HEK293 (cell line): ENCODE results near the gene PID1.

Experiments
- CTCF ChIA-PET: fragments of 350-600 bp; formaldehyde crosslinking; extraction: SDS; loops from one replicate; lab custom pipeline; 2021; ENCODE audit warnings: antibody characterized with exemption; lab: Yijun Ruan, JAX
- POLR2A ChIA-PET: fragments of 300-600 bp; formaldehyde crosslinking; extraction: SDS; loops from one replicate; lab custom pipeline; 2020; ENCODE audit warnings: antibody characterized with exemption, inconsistent platforms; lab: Yijun Ruan, JAX
- H3K27ac ChIP-seq: fragments of 200-500 bp; sonication (Bioruptor generic); 2 replicates; pipeline ENCODE4 v1.5.1; 2014; ENCODE audit warnings: low read depth, low read length, control low read depth, inconsistent platforms; ENCODE audit errors: extremely low read depth
- H3K36me3 ChIP-seq, 2 experiments: fragments of 200-500 bp in 1 of 2; sonication (Bioruptor generic) in 1 of 2; 1 replicate in 1 of 2; 2 replicates in 1 of 2; pipeline ENCODE4 v1.5.1; 2014 to 2017; ENCODE audit warnings: inconsistent platforms in 2 of 2, low read length in 2 of 2; ENCODE audit not compliant: control insufficient read depth in 2 of 2, insufficient read depth in 1 of 2
- H3K4me1 ChIP-seq: fragments of 200-500 bp; sonication (Bioruptor generic); 2 replicates; pipeline ENCODE4 v1.5.1; 2014; ENCODE audit warnings: mild to moderate bottlenecking, low read length, inconsistent platforms; ENCODE audit not compliant: control insufficient read depth, insufficient read depth
- H3K4me3 ChIP-seq: 2 replicates; pipeline ENCODE4 v1.5.1; 2011; ENCODE audit warnings: low read depth, mild to moderate bottlenecking, control low read depth, low read length, moderate library complexity
- H3K9me3 ChIP-seq: fragments of 200-500 bp; sonication (Bioruptor generic); 2 replicates; pipeline ENCODE4 v1.5.1; 2014; ENCODE audit warnings: low read depth, low read length, inconsistent platforms; ENCODE audit not compliant: control insufficient read depth, insufficient read depth
- BCL11B ChIP-seq: fragments of 450-650 bp; formaldehyde crosslinking; IDR thresholded peaks from 2 replicates; pipeline ENCODE4 v1.5.1; 2016; ENCODE audit warnings: low read depth, missing biosample characterization, missing genetic modification characterization
- HOXC10 ChIP-seq: sonication (generic); formaldehyde crosslinking; IDR thresholded peaks from 2 replicates; pipeline ENCODE4 v1.8.1; 2023; ENCODE audit warnings: mild to moderate bottlenecking, missing genetic modification reagents
- KLF17 ChIP-seq: fragments of 450-650 bp; formaldehyde crosslinking; IDR thresholded peaks from 2 replicates; pipeline ENCODE4 v1.5.1; 2016; ENCODE audit warnings: missing biosample characterization, missing genetic modification characterization
- SCRT2 ChIP-seq: fragments of 450-650 bp; formaldehyde crosslinking; IDR thresholded peaks from 2 replicates; pipeline ENCODE4 v1.5.1; 2016; ENCODE audit warnings: missing biosample characterization, missing genetic modification characterization
- TCF7L2 ChIP-seq: IDR thresholded peaks from 2 replicates; pipeline ENCODE4 v1.6.1; 2011; ENCODE audit warnings: low read depth, mild to moderate bottlenecking, inconsistent platforms, low read length, moderate library complexity, borderline replicate concordance
- ZBTB20 ChIP-seq: fragments of 450-650 bp; formaldehyde crosslinking; IDR thresholded peaks from 2 replicates; pipeline ENCODE4 v1.5.1; 2016; ENCODE audit warnings: missing biosample characterization, missing genetic modification characterization
- ZBTB7A ChIP-seq: fragments of 450-650 bp; formaldehyde crosslinking; IDR thresholded peaks from 2 replicates; pipeline ENCODE4 v1.5.1; 2016; ENCODE audit warnings: low read depth, missing biosample characterization, missing genetic modification characterization
- ZEB2 ChIP-seq: fragments of 450-650 bp; formaldehyde crosslinking; IDR thresholded peaks from 2 replicates; pipeline ENCODE4 v1.5.1; 2016; ENCODE audit warnings: missing biosample characterization, missing genetic modification characterization
- ZNF266 ChIP-seq: fragments of 450-650 bp; formaldehyde crosslinking; IDR thresholded peaks from 2 replicates; pipeline ENCODE4 v1.5.1; 2016; ENCODE audit warnings: missing biosample characterization, missing genetic modification characterization, low read depth
- ZNF280D ChIP-seq: fragments of 450-650 bp; formaldehyde crosslinking; IDR thresholded peaks from 2 replicates; pipeline ENCODE4 v1.5.1; 2016; ENCODE audit warnings: missing biosample characterization, missing genetic modification characterization
- ZNF292 ChIP-seq: fragments of 450-650 bp; formaldehyde crosslinking; IDR thresholded peaks from 2 replicates; pipeline ENCODE4 v1.5.1; 2016; ENCODE audit warnings: low read depth, missing biosample characterization, missing genetic modification characterization, borderline replicate concordance
- ZNF341 ChIP-seq: fragments of 450-650 bp; formaldehyde crosslinking; IDR thresholded peaks from 2 replicates; pipeline ENCODE4; 2016; ENCODE audit warnings: low read depth, missing biosample characterization, missing genetic modification characterization
- ZNF366 ChIP-seq: fragments of 450-650 bp; formaldehyde crosslinking; conservative IDR thresholded peaks from 2 replicates; pipeline ENCODE4 v1.5.1; 2016; ENCODE audit warnings: missing biosample characterization, missing genetic modification characterization
- ZNF423 ChIP-seq: fragments of 450-650 bp; formaldehyde crosslinking; IDR thresholded peaks from 2 replicates; pipeline ENCODE4 v1.5.1; 2016; ENCODE audit warnings: missing biosample characterization, missing genetic modification characterization
- ZNF549 ChIP-seq: fragments of 450-650 bp; IDR thresholded peaks from 2 replicates; pipeline ENCODE4 v1.5.1; 2018; ENCODE audit warnings: missing biosample characterization, missing genetic modification characterization, mild to moderate bottlenecking, inconsistent platforms, moderate library complexity
- ZNF629 ChIP-seq: fragments of 450-650 bp; formaldehyde crosslinking; IDR thresholded peaks from 2 replicates; pipeline ENCODE4 v1.5.1; 2017; ENCODE audit warnings: missing biosample characterization, missing genetic modification characterization
- ZNF660 ChIP-seq: fragments of 450-650 bp; IDR thresholded peaks from 2 replicates; pipeline ENCODE4 v1.5.1; 2018; ENCODE audit warnings: missing biosample characterization, mild to moderate bottlenecking, missing genetic modification characterization
- ZNF670 ChIP-seq: fragments of 450-650 bp; formaldehyde crosslinking; IDR thresholded peaks from 2 replicates; pipeline ENCODE4 v1.5.1; 2016; ENCODE audit warnings: missing biosample characterization, missing genetic modification characterization, low read depth
- ZNF777 ChIP-seq: fragments of 450-650 bp; formaldehyde crosslinking; IDR thresholded peaks from 2 replicates; pipeline ENCODE4 v1.5.1; 2017; ENCODE audit warnings: missing biosample characterization, missing genetic modification characterization, borderline replicate concordance
- ZSCAN18 ChIP-seq: fragments of 450-650 bp; formaldehyde crosslinking; IDR thresholded peaks from 2 replicates; pipeline ENCODE4 v1.5.1; 2016; ENCODE audit warnings: missing biosample characterization, missing genetic modification characterization

The PID1 gene

GRCh38 chr2:229009816-229010215, 261.3 kb downstream of the PID1 start (continued):
- TF ChIP-seq ZBTB7A (tag by site-specific recombination), result no peak
- TF ChIP-seq, all 188 proteins: peak for 0

GRCh38 chr2:229003256-229003655, 267.8 kb downstream of the PID1 start:
- Histone ChIP-seq H3K9me3 (no peaks in the 10 kb centered on the region), H3K4me1 (no peaks in the 10 kb centered on the region), H3K27ac (no peak overlapping the region), H3K4me3 (no peak overlapping the region), H3K36me3 (no peaks in the 10 kb centered on the region)
- no peak for TF ChIP-seq ZNF629
- no peak for TF ChIP-seq ZSCAN18 (tag by site-specific recombination)
- TF ChIP-seq ZNF280D (tag by site-specific recombination), result no peak
- TF ChIP-seq ZNF292 (tag by site-specific recombination), result no peak
- TF ChIP-seq ZNF341 (tag by site-specific recombination), result no peak
- no peak for TF ChIP-seq HOXC10 (CRISPR knock-in tag)
- TF ChIP-seq ZBTB7A (tag by site-specific recombination), result no peak
- TF ChIP-seq ZNF366, result no peak
- no peak for TF ChIP-seq ZNF266 (tag by site-specific recombination)
- POLR2A ChIA-PET, result no interaction called here
- CTCF ChIA-PET, result interaction anchor here (0.6 kb wide), 1 partner anchor 602 kb away, joined by 3 read pairs; no protein-coding TSS in a partner anchor

GRCh38 chr2:229001196-229001595, 269.9 kb downstream of the PID1 start:
- no peak overlapping the region for H3K4me3 ChIP-seq
- no peaks in the 10 kb centered on the region for H3K36me3 ChIP-seq
- TF ChIP-seq SCRT2 (tag by site-specific recombination) (no peak), ZNF549 (tag by site-specific recombination) (no peak), ZNF670 (no peak), KLF17 (tag by site-specific recombination) (no peak), ZNF660 (tag by site-specific recombination) (no peak), BCL11B (tag by site-specific recombination) (no peak), ZNF777 (tag by site-specific recombination) (no peak), TCF7L2 (no peak), ZEB2 (tag by site-specific recombination) (no peak), ZBTB20 (tag by site-specific recombination) (no peak), ZNF423 (tag by site-specific recombination) (no peak)
- H3K9me3 ChIP-seq, result no peaks in the 10 kb centered on the region
- no peak overlapping the region for H3K27ac ChIP-seq
- ChIA-PET POLR2A (no interaction called here), CTCF (no interaction called here)
- no peaks in the 10 kb centered on the region for H3K4me1 ChIP-seq
